Measurements from ENCODE around the gene PIM1. TPM values are rescaled to one million over a fixed set of nuclear protein-coding genes. Genes with fewer than 3 reads are reported as not detected.

Gene PIM1
- total and polyA plus RNA-seq, 9 of the 15 experiments (the other 6 are each of a cell fraction or from before 2014, with no cell fraction given) = 19.0 to 789 (median 212) TPM

DNA sequence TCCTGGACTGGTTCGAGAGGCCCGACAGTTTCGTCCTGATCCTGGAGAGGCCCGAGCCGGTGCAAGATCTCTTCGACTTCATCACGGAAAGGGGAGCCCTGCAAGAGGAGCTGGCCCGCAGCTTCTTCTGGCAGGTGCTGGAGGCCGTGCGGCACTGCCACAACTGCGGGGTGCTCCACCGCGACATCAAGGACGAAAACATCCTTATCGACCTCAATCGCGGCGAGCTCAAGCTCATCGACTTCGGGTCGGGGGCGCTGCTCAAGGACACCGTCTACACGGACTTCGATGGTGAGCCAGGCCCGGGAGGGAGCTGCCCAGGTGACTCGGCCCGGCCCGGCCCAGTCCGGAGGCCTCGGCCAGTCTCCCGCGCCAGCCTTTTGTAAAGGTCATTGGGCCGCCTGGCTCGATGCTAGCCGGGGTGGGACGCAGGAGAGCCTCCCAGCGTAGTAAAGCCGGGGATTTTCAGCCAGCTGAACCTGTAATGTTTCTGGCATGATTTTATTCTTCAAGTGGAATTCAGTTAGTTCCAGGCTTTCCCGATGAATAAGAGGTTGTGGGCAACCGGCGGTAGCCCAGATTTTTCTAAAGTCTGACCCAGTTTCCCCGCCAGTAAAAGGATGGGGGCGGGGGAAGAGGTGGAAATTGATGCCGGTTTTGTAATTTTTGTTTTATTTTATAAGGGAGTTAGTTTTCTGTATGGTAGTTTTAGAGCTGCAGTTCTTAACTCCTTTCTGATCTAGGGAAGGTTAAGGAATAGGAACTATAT lies 1.4 kb downstream of the PIM1 start (continued):
- TF ChIP-seq DLX4 (CRISPR knock-in tag; IDR thresholded peaks at IDR 0.05) = no peak
- no peak for TF ChIP-seq ELF1 (tag; IDR thresholded peaks at IDR 0.05)
- TF ChIP-seq SMAD3 (CRISPR knock-in tag; conservative IDR thresholded peaks at IDR 0.05) = no peak
- TF ChIP-seq ZNF197 (CRISPR knock-in tag; IDR thresholded peaks at IDR 0.05; ENCODE audit: low read depth) = no peak
- TF ChIP-seq, protein P1, sequence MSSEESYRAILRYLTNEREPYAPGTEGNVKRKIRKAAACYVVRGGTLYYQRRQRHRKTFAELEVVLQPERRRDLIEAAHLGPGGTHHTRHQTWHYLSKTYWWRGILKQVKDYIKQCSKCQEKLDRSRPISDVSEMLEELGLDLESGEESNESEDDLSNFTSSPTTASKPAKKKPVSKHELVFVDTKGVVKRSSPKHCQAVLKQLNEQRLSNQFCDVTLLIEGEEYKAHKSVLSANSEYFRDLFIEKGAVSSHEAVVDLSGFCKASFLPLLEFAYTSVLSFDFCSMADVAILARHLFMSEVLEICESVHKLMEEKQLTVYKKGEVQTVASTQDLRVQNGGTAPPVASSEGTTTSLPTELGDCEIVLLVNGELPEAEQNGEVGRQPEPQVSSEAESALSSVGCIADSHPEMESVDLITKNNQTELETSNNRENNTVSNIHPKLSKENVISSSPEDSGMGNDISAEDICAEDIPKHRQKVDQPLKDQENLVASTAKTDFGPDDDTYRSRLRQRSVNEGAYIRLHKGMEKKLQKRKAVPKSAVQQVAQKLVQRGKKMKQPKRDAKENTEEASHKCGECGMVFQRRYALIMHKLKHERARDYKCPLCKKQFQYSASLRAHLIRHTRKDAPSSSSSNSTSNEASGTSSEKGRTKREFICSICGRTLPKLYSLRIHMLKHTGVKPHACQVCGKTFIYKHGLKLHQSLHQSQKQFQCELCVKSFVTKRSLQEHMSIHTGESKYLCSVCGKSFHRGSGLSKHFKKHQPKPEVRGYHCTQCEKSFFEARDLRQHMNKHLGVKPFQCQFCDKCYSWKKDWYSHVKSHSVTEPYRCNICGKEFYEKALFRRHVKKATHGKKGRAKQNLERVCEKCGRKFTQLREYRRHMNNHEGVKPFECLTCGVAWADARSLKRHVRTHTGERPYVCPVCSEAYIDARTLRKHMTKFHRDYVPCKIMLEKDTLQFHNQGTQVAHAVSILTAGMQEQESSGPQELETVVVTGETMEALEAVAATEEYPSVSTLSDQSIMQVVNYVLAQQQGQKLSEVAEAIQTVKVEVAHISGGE (CRISPR knock-in tag; IDR thresholded peaks at IDR 0.05) = no peak
- TF ChIP-seq, protein P2, sequence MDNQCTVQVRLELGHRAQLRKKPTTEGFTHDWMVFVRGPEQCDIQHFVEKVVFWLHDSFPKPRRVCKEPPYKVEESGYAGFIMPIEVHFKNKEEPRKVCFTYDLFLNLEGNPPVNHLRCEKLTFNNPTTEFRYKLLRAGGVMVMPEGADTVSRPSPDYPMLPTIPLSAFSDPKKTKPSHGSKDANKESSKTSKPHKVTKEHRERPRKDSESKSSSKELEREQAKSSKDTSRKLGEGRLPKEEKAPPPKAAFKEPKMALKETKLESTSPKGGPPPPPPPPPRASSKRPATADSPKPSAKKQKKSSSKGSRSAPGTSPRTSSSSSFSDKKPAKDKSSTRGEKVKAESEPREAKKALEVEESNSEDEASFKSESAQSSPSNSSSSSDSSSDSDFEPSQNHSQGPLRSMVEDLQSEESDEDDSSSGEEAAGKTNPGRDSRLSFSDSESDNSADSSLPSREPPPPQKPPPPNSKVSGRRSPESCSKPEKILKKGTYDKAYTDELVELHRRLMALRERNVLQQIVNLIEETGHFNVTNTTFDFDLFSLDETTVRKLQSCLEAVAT (IDR thresholded peaks at IDR 0.05) = peak; percentile 7 to 89; a peak in 2 of 4 replicates
- TF ChIP-seq KDM4B (IDR thresholded peaks at IDR 0.05; ENCODE audit: borderline replicate concordance in 2 of 2, low read depth in 1 of 2) = no peak
- TF ChIP-seq DMBX1 (CRISPR knock-in tag; IDR thresholded peaks at IDR 0.05; ENCODE audit: borderline replicate concordance) = 0 out of 2 replicates have a peak, but pooled peaks have one; percentile 13
- no peak for TF ChIP-seq PCBP2 (IDR thresholded peaks at IDR 0.05; ENCODE audit: low read depth, low read length, poor library complexity, severe bottlenecking)
- no peak for TF ChIP-seq ZNF354B (CRISPR knock-in tag; IDR thresholded peaks at IDR 0.05)
- TF ChIP-seq ARHGAP35 (IDR thresholded peaks at IDR 0.05; ENCODE audit: partially characterized antibody) = no peak
- no peak for TF ChIP-seq ZNF766 (CRISPR knock-in tag; conservative IDR thresholded peaks at IDR 0.05)
- TF ChIP-seq, protein P3, sequence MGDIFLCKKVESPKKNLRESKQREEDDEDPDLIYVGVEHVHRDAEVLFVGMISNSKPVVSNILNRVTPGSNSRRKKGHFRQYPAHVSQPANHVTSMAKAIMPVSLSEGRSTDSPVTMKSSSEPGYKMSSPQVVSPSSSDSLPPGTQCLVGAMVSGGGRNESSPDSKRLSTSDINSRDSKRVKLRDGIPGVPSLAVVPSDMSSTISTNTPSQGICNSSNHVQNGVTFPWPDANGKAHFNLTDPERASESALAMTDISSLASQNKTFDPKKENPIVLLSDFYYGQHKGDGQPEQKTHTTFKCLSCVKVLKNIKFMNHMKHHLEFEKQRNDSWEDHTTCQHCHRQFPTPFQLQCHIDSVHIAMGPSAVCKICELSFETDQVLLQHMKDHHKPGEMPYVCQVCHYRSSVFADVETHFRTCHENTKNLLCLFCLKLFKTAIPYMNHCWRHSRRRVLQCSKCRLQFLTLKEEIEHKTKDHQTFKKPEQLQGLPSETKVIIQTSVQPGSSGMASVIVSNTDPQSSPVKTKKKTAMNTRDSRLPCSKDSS (IDR thresholded peaks at IDR 0.05; ENCODE audit: low read depth, partially characterized antibody) = no peak
- TF ChIP-seq ZNF232 (CRISPR knock-in tag; IDR thresholded peaks at IDR 0.05) = no peak
- peak; percentile 63; the same call in 1 of the 2 replicates for TF ChIP-seq MTA3 (IDR thresholded peaks at IDR 0.05; ENCODE audit: borderline replicate concordance)
